WTC11 (cell line): ENCODE measurements around the gene ENTHD1. TPM values are rescaled to one million over a fixed set of nuclear protein-coding genes. Genes with fewer than 3 reads are reported as not detected.

Experiments
- ATAC-seq: fragments of 200-7000 bp; cut with Tn5 transposase; 2 replicates; pipeline ENCODE4 v1.10.0; 2021; ENCODE audit warnings: mild to moderate bottlenecking, moderate library complexity
- CTCF ChIA-PET: fragments of 300-600 bp; sonication (Branson Sonifier 250); formaldehyde crosslinking; loops from one replicate; lab custom pipeline; 2021; ENCODE audit warnings: antibody characterized with exemption; lab: Charles Lee
- POLR2A ChIA-PET: fragments of 350-600 bp; sonication (Branson Sonifier 250); formaldehyde crosslinking; loops from one replicate; lab custom pipeline; 2021; ENCODE audit warnings: antibody characterized with exemption; lab: Charles Lee
- DNase-seq: peaks from one replicate; pipeline ENCODE4 v3.0.0; 2021; ENCODE audit warnings: low spot score
- H3K27ac Mint-ChIP-seq: 2 replicates; pipeline ENCODE4 v1.8.0; 2021; ENCODE audit warnings: mixed read lengths
- H3K27me3 Mint-ChIP-seq: 2 replicates; pipeline ENCODE4 v1.8.0; 2021; ENCODE audit warnings: low read depth, mild to moderate bottlenecking, moderate library complexity, mixed read lengths
- H3K36me3 Mint-ChIP-seq: 2 replicates; pipeline ENCODE4 v1.8.0; 2021; ENCODE audit warnings: mixed read lengths
- H3K4me1 Mint-ChIP-seq: 2 replicates; pipeline ENCODE4 v1.8.0; 2022; ENCODE audit warnings: mixed read lengths
- H3K4me3 Mint-ChIP-seq: 2 replicates; pipeline ENCODE4 v1.8.0; 2021; ENCODE audit warnings: mild to moderate bottlenecking, moderate library complexity, mixed read lengths
- H3K9me3 Mint-ChIP-seq: 2 replicates; pipeline ENCODE4 v1.8.0; 2021; ENCODE audit warnings: mixed read lengths
- CBFB ChIP-seq: sonication (generic); formaldehyde crosslinking; IDR thresholded peaks from 2 replicates; pipeline ENCODE4 v1.8.1; 2022; ENCODE audit warnings: mild to moderate bottlenecking, low read depth, missing genetic modification reagents
- FOXP1 ChIP-seq: sonication (generic); formaldehyde crosslinking; IDR thresholded peaks from 2 replicates; pipeline ENCODE4 v1.8.0; 2022; ENCODE audit warnings: missing genetic modification reagents, mild to moderate bottlenecking, moderate library complexity, borderline replicate concordance
- HMGA2 ChIP-seq: fragments of 250-450 bp; sonication (Bioruptor Pico); IDR thresholded peaks from 2 replicates; pipeline ENCODE4 v1.4.0; 2021; ENCODE audit warnings: mild to moderate bottlenecking, moderate library complexity
- NFATC4 ChIP-seq: fragments of 250-450 bp; sonication (Bioruptor Pico); IDR thresholded peaks from 2 replicates; pipeline ENCODE4 v1.9.0; 2021; ENCODE audit warnings: mild to moderate bottlenecking
- NFYB ChIP-seq: sonication (generic); formaldehyde crosslinking; conservative IDR thresholded peaks from 2 replicates; pipeline ENCODE4 v1.8.0; 2022; ENCODE audit warnings: low read depth, missing genetic modification reagents
- OVOL2 ChIP-seq: fragments of 250-450 bp; sonication (Bioruptor Pico); IDR thresholded peaks from 2 replicates; pipeline ENCODE4 v1.9.0; 2021; ENCODE audit warnings: mild to moderate bottlenecking, borderline replicate concordance
- SP1 ChIP-seq: sonication (generic); formaldehyde crosslinking; conservative IDR thresholded peaks from 2 replicates; pipeline ENCODE4 v1.8.1; 2022; ENCODE audit warnings: missing genetic modification reagents
- TEAD1 ChIP-seq: sonication (generic); formaldehyde crosslinking; IDR thresholded peaks from 2 replicates; pipeline ENCODE4 v1.8.0; 2022; ENCODE audit warnings: mild to moderate bottlenecking, missing genetic modification reagents
- TP53 ChIP-seq: sonication (generic); formaldehyde crosslinking; IDR thresholded peaks from 2 replicates; pipeline ENCODE4 v1.8.1; 2023; ENCODE audit warnings: mild to moderate bottlenecking, missing genetic modification reagents
- ZNF219 ChIP-seq: sonication (generic); formaldehyde crosslinking; IDR thresholded peaks from 2 replicates; pipeline ENCODE4 v1.8.0; 2023; ENCODE audit warnings: missing genetic modification reagents, mild to moderate bottlenecking, borderline replicate concordance
- ZNF317 ChIP-seq: sonication (generic); formaldehyde crosslinking; IDR thresholded peaks from 2 replicates; pipeline ENCODE4 v1.8.1; 2023; ENCODE audit warnings: low read depth, mild to moderate bottlenecking, moderate library complexity, missing genetic modification reagents, borderline replicate concordance
- ZNF396 ChIP-seq: fragments of 250-450 bp; sonication (Bioruptor Pico); IDR thresholded peaks from 2 replicates; pipeline ENCODE4 v1.8.0; 2021; ENCODE audit warnings: mild to moderate bottlenecking, moderate library complexity, borderline replicate concordance
- total RNA-seq: library from RNA; stranded (reverse); gene quantifications from 3 replicates; pipeline ENCODE4 v1.2.3, GENCODE V29; 2021
- TF ChIP-seq, protein P1 (sequence below): sonication (generic); formaldehyde crosslinking; IDR thresholded peaks from 2 replicates; pipeline ENCODE4 v1.8.1; 2023; ENCODE audit warnings: mild to moderate bottlenecking, missing genetic modification reagents
- TF ChIP-seq, protein P2 (sequence below): sonication (generic); formaldehyde crosslinking; IDR thresholded peaks from 2 replicates; pipeline ENCODE4 v1.8.1; 2023; ENCODE audit warnings: mild to moderate bottlenecking, missing genetic modification reagents
- TF ChIP-seq, protein P3 (sequence below): fragments of 250-450 bp; sonication (Bioruptor Pico); IDR thresholded peaks from 2 replicates; pipeline ENCODE4 v1.9.0; 2021; ENCODE audit warnings: moderate library complexity, mild to moderate bottlenecking, inconsistent platforms, borderline replicate concordance
- TF ChIP-seq, protein P4 (sequence below): sonication (generic); formaldehyde crosslinking; conservative IDR thresholded peaks from 2 replicates; pipeline ENCODE4 v1.8.1; 2023; ENCODE audit warnings: mild to moderate bottlenecking, low read depth, missing genetic modification reagents, moderate library complexity
- TF ChIP-seq, protein P5 (sequence below): fragments of 200-600 bp; IDR thresholded peaks from 2 replicates; pipeline ENCODE4 v1.8.0; 2022; ENCODE audit warnings: antibody characterized with exemption
- TF ChIP-seq, protein P6 (sequence below): fragments of 250-450 bp; sonication (Bioruptor Pico); IDR thresholded peaks from 2 replicates; pipeline ENCODE4 v1.8.0; 2021; ENCODE audit warnings: mild to moderate bottlenecking
- TF ChIP-seq, protein P7 (sequence below): fragments of 250-450 bp; sonication (Bioruptor Pico); IDR thresholded peaks from 2 replicates; pipeline ENCODE4 v1.9.0; 2021; ENCODE audit warnings: mild to moderate bottlenecking

ENTHD1 gene
- total RNA-seq, 1 experiment from 2014 or later, result not detected

DNA sequence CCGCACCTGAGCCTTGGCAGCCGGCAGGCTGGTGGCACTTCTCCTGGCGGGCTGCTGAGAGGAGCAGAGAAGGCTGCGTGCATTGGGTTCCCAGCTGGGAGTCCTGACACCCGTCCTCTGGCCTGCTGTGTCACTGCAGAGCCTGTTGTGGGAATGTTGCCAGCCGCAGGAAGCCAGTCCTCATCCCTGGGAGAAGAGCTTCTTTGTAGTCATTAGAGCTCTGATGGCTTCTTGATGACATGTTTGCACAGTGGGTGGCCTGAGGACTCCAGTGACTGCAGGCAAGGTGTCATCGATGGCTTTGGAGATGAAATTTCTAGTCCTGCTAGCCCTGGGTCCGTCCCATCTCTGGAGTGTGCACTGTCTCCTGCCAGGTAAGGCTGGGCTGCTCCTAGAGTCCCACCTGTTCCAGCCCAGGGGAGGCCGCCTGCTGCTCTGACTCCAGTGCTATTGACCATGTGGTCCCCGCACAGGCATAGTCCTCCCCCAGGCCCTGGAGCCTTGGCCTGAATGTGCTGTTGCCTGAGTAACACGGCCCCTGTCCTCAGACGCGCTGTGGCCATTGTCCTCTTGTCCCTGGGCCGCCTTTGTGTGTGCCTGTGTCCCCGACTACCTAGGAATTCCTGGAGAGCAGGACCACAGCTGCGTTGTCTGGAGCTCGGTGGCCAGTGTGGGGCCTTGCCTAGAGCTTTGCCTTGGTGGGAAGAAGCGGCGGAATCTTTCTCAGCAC lies 193.8 kb downstream of the ENTHD1 start:
- TF ChIP-seq NFATC4 (CRISPR knock-in tag), result no peak
- TF ChIP-seq, protein P1, sequence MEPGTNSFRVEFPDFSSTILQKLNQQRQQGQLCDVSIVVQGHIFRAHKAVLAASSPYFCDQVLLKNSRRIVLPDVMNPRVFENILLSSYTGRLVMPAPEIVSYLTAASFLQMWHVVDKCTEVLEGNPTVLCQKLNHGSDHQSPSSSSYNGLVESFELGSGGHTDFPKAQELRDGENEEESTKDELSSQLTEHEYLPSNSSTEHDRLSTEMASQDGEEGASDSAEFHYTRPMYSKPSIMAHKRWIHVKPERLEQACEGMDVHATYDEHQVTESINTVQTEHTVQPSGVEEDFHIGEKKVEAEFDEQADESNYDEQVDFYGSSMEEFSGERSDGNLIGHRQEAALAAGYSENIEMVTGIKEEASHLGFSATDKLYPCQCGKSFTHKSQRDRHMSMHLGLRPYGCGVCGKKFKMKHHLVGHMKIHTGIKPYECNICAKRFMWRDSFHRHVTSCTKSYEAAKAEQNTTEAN (CRISPR knock-in tag), result no peak
- TF ChIP-seq NFYB, result no peak
- no peak for TF ChIP-seq CBFB
- TF ChIP-seq ZNF317, result no peak
- no peak for TF ChIP-seq ZNF396 (CRISPR knock-in tag)
- no peak for TF ChIP-seq SP1 (CRISPR knock-in tag)
- TF ChIP-seq, protein P2, sequence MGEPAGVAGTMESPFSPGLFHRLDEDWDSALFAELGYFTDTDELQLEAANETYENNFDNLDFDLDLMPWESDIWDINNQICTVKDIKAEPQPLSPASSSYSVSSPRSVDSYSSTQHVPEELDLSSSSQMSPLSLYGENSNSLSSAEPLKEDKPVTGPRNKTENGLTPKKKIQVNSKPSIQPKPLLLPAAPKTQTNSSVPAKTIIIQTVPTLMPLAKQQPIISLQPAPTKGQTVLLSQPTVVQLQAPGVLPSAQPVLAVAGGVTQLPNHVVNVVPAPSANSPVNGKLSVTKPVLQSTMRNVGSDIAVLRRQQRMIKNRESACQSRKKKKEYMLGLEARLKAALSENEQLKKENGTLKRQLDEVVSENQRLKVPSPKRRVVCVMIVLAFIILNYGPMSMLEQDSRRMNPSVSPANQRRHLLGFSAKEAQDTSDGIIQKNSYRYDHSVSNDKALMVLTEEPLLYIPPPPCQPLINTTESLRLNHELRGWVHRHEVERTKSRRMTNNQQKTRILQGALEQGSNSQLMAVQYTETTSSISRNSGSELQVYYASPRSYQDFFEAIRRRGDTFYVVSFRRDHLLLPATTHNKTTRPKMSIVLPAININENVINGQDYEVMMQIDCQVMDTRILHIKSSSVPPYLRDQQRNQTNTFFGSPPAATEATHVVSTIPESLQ (CRISPR knock-in tag), result no peak
- TF ChIP-seq FOXP1 (CRISPR knock-in tag), result no peak
- TF ChIP-seq, protein P3, sequence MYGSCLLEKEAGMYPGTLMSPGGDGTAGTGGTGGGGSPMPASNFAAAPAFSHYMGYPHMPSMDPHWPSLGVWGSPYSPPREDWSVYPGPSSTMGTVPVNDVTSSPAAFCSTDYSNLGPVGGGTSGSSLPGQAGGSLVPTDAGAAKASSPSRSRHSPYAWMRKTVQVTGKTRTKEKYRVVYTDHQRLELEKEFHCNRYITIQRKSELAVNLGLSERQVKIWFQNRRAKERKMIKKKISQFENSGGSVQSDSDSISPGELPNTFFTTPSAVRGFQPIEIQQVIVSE, result no peak
- no peak for TF ChIP-seq ZNF219
- TF ChIP-seq, protein P4, sequence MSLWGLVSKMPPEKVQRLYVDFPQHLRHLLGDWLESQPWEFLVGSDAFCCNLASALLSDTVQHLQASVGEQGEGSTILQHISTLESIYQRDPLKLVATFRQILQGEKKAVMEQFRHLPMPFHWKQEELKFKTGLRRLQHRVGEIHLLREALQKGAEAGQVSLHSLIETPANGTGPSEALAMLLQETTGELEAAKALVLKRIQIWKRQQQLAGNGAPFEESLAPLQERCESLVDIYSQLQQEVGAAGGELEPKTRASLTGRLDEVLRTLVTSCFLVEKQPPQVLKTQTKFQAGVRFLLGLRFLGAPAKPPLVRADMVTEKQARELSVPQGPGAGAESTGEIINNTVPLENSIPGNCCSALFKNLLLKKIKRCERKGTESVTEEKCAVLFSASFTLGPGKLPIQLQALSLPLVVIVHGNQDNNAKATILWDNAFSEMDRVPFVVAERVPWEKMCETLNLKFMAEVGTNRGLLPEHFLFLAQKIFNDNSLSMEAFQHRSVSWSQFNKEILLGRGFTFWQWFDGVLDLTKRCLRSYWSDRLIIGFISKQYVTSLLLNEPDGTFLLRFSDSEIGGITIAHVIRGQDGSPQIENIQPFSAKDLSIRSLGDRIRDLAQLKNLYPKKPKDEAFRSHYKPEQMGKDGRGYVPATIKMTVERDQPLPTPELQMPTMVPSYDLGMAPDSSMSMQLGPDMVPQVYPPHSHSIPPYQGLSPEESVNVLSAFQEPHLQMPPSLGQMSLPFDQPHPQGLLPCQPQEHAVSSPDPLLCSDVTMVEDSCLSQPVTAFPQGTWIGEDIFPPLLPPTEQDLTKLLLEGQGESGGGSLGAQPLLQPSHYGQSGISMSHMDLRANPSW (CRISPR knock-in tag), result no peak
- TF ChIP-seq, protein P5, sequence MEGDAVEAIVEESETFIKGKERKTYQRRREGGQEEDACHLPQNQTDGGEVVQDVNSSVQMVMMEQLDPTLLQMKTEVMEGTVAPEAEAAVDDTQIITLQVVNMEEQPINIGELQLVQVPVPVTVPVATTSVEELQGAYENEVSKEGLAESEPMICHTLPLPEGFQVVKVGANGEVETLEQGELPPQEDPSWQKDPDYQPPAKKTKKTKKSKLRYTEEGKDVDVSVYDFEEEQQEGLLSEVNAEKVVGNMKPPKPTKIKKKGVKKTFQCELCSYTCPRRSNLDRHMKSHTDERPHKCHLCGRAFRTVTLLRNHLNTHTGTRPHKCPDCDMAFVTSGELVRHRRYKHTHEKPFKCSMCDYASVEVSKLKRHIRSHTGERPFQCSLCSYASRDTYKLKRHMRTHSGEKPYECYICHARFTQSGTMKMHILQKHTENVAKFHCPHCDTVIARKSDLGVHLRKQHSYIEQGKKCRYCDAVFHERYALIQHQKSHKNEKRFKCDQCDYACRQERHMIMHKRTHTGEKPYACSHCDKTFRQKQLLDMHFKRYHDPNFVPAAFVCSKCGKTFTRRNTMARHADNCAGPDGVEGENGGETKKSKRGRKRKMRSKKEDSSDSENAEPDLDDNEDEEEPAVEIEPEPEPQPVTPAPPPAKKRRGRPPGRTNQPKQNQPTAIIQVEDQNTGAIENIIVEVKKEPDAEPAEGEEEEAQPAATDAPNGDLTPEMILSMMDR, result no peak
- TF ChIP-seq TP53 (CRISPR knock-in tag), result no peak
- no peak for TF ChIP-seq TEAD1 (CRISPR knock-in tag)
- TF ChIP-seq HMGA2 (CRISPR knock-in tag), result no peak
- TF ChIP-seq, protein P6, sequence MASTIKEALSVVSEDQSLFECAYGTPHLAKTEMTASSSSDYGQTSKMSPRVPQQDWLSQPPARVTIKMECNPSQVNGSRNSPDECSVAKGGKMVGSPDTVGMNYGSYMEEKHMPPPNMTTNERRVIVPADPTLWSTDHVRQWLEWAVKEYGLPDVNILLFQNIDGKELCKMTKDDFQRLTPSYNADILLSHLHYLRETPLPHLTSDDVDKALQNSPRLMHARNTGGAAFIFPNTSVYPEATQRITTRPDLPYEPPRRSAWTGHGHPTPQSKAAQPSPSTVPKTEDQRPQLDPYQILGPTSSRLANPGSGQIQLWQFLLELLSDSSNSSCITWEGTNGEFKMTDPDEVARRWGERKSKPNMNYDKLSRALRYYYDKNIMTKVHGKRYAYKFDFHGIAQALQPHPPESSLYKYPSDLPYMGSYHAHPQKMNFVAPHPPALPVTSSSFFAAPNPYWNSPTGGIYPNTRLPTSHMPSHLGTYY (CRISPR knock-in tag), result no peak
- TF ChIP-seq OVOL2 (CRISPR knock-in tag), result no peak
- TF ChIP-seq, protein P7, sequence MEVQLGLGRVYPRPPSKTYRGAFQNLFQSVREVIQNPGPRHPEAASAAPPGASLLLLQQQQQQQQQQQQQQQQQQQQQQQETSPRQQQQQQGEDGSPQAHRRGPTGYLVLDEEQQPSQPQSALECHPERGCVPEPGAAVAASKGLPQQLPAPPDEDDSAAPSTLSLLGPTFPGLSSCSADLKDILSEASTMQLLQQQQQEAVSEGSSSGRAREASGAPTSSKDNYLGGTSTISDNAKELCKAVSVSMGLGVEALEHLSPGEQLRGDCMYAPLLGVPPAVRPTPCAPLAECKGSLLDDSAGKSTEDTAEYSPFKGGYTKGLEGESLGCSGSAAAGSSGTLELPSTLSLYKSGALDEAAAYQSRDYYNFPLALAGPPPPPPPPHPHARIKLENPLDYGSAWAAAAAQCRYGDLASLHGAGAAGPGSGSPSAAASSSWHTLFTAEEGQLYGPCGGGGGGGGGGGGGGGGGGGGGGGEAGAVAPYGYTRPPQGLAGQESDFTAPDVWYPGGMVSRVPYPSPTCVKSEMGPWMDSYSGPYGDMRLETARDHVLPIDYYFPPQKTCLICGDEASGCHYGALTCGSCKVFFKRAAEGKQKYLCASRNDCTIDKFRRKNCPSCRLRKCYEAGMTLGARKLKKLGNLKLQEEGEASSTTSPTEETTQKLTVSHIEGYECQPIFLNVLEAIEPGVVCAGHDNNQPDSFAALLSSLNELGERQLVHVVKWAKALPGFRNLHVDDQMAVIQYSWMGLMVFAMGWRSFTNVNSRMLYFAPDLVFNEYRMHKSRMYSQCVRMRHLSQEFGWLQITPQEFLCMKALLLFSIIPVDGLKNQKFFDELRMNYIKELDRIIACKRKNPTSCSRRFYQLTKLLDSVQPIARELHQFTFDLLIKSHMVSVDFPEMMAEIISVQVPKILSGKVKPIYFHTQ (CRISPR knock-in tag), result no peak
- no peaks in the 10 kb centered on the region for H3K4me1 Mint-ChIP-seq
- no peaks in the 10 kb centered on the region for H3K9me3 Mint-ChIP-seq
- POLR2A ChIA-PET, result interaction anchor here (0.6 kb wide), 1 partner anchor 127 kb away, joined by 3 read pairs; no protein-coding TSS in a partner anchor
- H3K27ac Mint-ChIP-seq, result no peak overlapping the region
- CTCF ChIA-PET, result interaction anchor here (1.4 kb wide), 1 partner anchor 156 kb away, joined by 3 read pairs; no protein-coding TSS in a partner anchor
- H3K36me3 Mint-ChIP-seq, result no peaks in the 10 kb centered on the region
- ATAC-seq (no peak), DNase-seq (no peak)
- no peaks in the 10 kb centered on the region; the same call in 1 of the 2 replicates for H3K27me3 Mint-ChIP-seq
- H3K4me3 Mint-ChIP-seq, result no peak overlapping the region
